Measurements from ENCODE around the gene SGO2. TPM values are rescaled to one million over a fixed set of nuclear protein-coding genes. Genes with fewer than 3 reads are reported as not detected.
A peak's percentile ranks its signal among the peaks of the same experiment; 100 is the strongest.

The SGO2 gene
- total RNA-seq, 1 donor from 2014 or later: 3.3 TPM

DNA sequence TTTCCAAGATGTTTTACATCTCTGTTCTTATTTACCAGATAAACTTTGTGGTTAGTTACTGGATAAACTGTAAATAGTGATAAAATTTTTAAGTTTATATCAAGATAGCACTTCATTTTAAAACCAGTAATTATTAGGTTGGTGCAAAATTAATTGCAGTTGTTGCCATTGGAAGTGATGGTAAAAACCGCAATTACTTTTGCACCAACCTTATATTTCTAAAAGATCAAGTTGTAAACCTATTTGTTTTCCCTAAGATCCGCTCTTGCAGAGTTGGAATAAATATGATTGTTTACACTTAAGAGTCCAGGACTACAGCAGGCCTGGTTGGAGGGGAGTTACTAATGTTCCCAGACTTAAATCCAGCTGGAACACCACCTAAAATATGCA is 59.3 kb downstream of the SGO2 start:
- Mint-ChIP-seq H3K4me3 (peak overlapping the region; percentile 83), H3K4me1 (peaks cover 14% of the 10 kb centered on the region), H3K9me3 (no peaks in the 10 kb centered on the region), H3K36me3 (ENCODE audit: low read depth) (no peaks in the 10 kb centered on the region), H3K27ac (no peak overlapping the region), H3K27me3 (peaks cover 19% of the 10 kb centered on the region)
- TF ChIP-seq, protein P1, sequence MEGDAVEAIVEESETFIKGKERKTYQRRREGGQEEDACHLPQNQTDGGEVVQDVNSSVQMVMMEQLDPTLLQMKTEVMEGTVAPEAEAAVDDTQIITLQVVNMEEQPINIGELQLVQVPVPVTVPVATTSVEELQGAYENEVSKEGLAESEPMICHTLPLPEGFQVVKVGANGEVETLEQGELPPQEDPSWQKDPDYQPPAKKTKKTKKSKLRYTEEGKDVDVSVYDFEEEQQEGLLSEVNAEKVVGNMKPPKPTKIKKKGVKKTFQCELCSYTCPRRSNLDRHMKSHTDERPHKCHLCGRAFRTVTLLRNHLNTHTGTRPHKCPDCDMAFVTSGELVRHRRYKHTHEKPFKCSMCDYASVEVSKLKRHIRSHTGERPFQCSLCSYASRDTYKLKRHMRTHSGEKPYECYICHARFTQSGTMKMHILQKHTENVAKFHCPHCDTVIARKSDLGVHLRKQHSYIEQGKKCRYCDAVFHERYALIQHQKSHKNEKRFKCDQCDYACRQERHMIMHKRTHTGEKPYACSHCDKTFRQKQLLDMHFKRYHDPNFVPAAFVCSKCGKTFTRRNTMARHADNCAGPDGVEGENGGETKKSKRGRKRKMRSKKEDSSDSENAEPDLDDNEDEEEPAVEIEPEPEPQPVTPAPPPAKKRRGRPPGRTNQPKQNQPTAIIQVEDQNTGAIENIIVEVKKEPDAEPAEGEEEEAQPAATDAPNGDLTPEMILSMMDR (IDR thresholded peaks at IDR 0.05): no peak
- intact Hi-C loops (cut with micrococcal nuclease): no loop called here
- no peak for ATAC-seq (ENCODE audit: low read depth)
- DNase-seq: no peak
- ChIA-PET POLR2A (interaction anchor here (0.6 kb wide), 1 partner anchor 1253 kb away, joined by 3 read pairs; no protein-coding TSS in a partner anchor), CTCF (no interaction called here)

DNA sequence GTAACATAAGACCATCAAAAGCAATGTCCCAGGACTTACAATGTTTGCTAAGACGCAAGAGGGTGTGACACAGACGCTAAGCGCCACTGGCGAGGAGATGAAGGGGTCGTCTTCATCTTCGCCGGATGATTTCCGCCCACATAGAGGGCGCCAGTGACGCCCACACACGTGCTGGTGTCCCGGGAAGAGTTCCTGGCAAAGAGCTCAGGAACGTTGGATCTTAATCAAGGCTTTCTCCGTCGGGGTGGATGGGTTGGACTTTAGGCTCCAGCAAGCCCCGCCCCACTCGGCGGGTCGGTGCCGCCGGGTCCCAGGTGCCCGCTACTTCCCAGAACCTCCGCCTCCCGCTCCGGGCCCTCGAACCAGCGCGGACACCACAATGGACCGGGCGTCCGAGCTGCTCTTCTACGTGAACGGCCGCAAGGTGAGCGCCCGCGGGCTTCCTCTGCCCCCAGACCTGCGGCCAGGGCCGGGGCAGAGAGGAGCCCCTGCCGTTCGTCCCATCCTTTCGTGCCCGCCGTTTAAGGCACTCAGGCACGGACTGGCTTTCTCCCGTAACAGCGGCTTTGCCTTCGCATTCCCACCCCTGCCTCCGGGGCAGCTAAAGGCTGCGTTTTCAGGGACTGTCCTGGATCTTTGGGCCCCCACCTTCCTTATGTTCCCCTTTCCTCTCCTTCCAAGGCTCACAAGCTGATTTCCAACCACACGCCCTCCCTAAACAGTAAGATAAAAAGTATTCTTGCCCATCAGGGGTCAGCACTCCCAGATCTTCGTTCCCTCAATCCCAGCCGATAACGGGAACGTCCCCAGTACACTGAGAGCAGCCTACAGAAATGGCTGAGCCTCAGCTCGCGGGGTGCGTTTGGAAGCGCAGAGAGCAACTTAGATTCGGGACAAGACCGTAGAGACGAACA is 60.0 kb downstream of the SGO2 start, which contains the start of gene AOX1:
Gene AOX1 (plus strand): TSS at position 285 of the 914 bp plus-strand sequence. CDS start 95 bp downstream, at position 380.
- Mint-ChIP-seq H3K36me3 (ENCODE audit: low read depth) (no peaks in the 10 kb centered on the region), H3K27me3 (peaks cover 23% of the 10 kb centered on the region), H3K4me1 (peaks cover 14% of the 10 kb centered on the region), H3K27ac (no peak within 1 kb of the TSS), H3K9me3 (no peaks in the 10 kb centered on the region), H3K4me3 (peak within 1 kb of the TSS; percentile 83)
- DNase-seq (peak; percentile 22), ATAC-seq (ENCODE audit: low read depth) (peak; percentile 37)
- TF ChIP-seq, protein P1 (IDR thresholded peaks at IDR 0.05): no peak
- ChIA-PET CTCF (no interaction called here), POLR2A (interaction anchor here (0.6 kb wide), 1 partner anchor 1252 kb away, joined by 3 read pairs; no protein-coding TSS in a partner anchor)
- intact Hi-C loops (cut with micrococcal nuclease): no loop called here

DNA sequence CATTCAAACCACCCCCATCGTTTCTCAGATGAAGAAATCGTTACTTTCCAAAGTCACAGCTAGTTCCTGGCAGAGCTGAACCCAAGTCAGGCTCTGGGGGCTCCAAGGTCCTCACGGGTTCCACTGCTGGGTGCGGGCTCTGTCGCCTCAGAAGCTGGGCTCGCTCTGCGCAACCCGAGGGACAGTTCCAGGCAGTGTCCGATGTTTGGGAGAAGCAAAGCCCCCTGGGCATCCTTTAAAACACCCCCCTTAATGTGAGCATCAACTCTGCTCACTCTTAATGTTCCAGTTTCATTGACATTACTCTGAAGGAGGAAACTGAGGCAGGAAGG is 60.6 kb downstream of the SGO2 start:
- CTCF ChIA-PET: no interaction called here
- H3K4me1 Mint-ChIP-seq: peaks cover 14% of the 10 kb centered on the region
- TF ChIP-seq, protein P1 (IDR thresholded peaks at IDR 0.05): no peak
- DNase-seq (no peak), ATAC-seq (ENCODE audit: low read depth) (no peak)
- H3K36me3 Mint-ChIP-seq (ENCODE audit: low read depth): no peaks in the 10 kb centered on the region
- H3K9me3 Mint-ChIP-seq: no peaks in the 10 kb centered on the region
- POLR2A ChIA-PET: no interaction called here
- peak overlapping the region; percentile 83 for H3K4me3 Mint-ChIP-seq
- intact Hi-C loops (cut with micrococcal nuclease): no loop called here
- peaks cover 24% of the 10 kb centered on the region for H3K27me3 Mint-ChIP-seq
- H3K27ac Mint-ChIP-seq: no peak overlapping the region

DNA sequence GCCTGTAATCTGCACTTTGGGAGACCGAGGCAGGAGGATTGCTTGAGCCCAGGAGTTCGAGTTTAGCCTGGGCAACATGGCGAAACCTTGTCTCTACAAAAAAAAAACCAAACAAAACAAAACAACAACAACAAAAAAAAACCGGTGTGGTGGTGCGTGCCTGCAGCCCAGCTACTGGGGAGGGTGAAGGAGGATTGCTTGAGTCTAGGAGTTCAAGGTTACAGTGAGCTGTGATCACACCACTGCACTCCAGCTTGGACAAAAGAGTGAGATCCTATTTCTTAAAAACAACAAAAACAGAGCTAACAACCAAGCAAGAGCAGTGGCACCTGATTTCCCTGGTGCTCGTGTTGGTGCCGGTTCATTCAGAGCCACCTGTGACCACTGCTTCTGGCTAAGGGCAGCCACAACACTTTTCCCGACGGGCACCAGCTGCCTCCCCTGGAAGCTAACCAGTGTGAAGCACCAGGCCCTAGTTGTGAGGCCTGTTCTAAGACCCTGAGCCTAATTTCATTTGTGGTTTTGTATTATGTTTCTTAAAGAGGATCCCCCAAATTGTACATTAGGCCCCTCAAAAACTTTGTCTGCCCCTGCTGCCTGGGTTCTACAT is 61.1 kb downstream of the SGO2 start:
- POLR2A ChIA-PET: no interaction called here
- no peak overlapping the region for H3K4me3 Mint-ChIP-seq

More for the DNA sequence above, 61.1 kb downstream of the SGO2 start:
- Mint-ChIP-seq H3K9me3 (no peaks in the 10 kb centered on the region), H3K27me3 (peaks cover 26% of the 10 kb centered on the region), H3K27ac (no peak overlapping the region), H3K4me1 (peaks cover 14% of the 10 kb centered on the region), H3K36me3 (ENCODE audit: low read depth) (no peaks in the 10 kb centered on the region)
- DNase-seq: no peak
- TF ChIP-seq, protein P1 (IDR thresholded peaks at IDR 0.05): no peak
- CTCF ChIA-PET: no interaction called here
- no peak for ATAC-seq (ENCODE audit: low read depth)
- intact Hi-C loops (cut with micrococcal nuclease): no loop called here
